B cell (primary cell): Measurements from ENCODE around the gene ACOT11. TPM values are rescaled to one million over a fixed set of nuclear protein-coding genes. Genes with fewer than 3 reads are reported as not detected.

Experiments
- ATAC-seq: fragments of 200-7000 bp; cut with Tn5 transposase; one replicate; pipeline ENCODE4 v1.10.0; 2021; ENCODE audit warnings: low read depth, mild to moderate bottlenecking, moderate number of reproducible peaks, moderate library complexity
- CTCF ChIA-PET: fragments of 350-600 bp; sonication (Branson Sonifier 250); formaldehyde crosslinking; loops from one replicate; lab custom pipeline; 2021; ENCODE audit warnings: antibody characterized with exemption, inconsistent platforms; lab: Charles Lee
- POLR2A ChIA-PET: fragments of 350-600 bp; sonication (Branson Sonifier 250); formaldehyde crosslinking; loops from one replicate; lab custom pipeline; 2021; ENCODE audit warnings: antibody characterized with exemption; lab: Charles Lee
- DNase-seq: peaks from one replicate; pipeline ENCODE4 v3.0.0; 2013
- H2AFZ ChIP-seq: 2 replicates; pipeline ENCODE4 v1.6.1; 2012; ENCODE audit warnings: mild to moderate bottlenecking, low read depth, low read length; ENCODE audit not compliant: insufficient read depth, poor library complexity, severe bottlenecking
- H3K27ac ChIP-seq, 2 donors: 1 replicate in 1 of 2; 2 replicates in 1 of 2; pipeline ENCODE4 v1.5.1; 2012 to 2013; ENCODE audit warnings: low read length in 2 of 2, mild to moderate bottlenecking in 2 of 2, moderate library complexity in 1 of 2
- H3K27me3 ChIP-seq, 4 experiments: fragments of 200-600 bp in 1 of 4; sonication (generic) in 1 of 4; replicated peaks in 1 of 4; 1 replicate in 2 of 4; 2 replicates in 2 of 4; pipeline versions ENCODE4 v1.6.1 to v1.7.0; 2013 to 2016; ENCODE audit warnings: low read length in 3 of 4, mild to moderate bottlenecking in 2 of 4, mixed read lengths in 1 of 4, moderate library complexity in 1 of 4; ENCODE audit not compliant: insufficient read depth in 4 of 4, control insufficient read depth in 3 of 4; ENCODE audit errors: control extremely low read depth in 1 of 4
- H3K36me3 ChIP-seq, 2 experiments: replicated peaks in 1 of 2; 1 replicate in 1 of 2; 2 replicates in 1 of 2; pipeline versions ENCODE4 v1.6.1 to v1.7.1; 2013; ENCODE audit warnings: low read length in 1 of 2; ENCODE audit not compliant: insufficient read depth in 2 of 2, control insufficient read depth in 1 of 2; ENCODE audit errors: control extremely low read depth in 1 of 2, extremely low read depth in 1 of 2
- H3K4me1 ChIP-seq, 2 donors: fragments of 200-600 bp in 1 of 2; sonication (generic) in 1 of 2; 1 replicate in 1 of 2; 2 replicates in 1 of 2; pipeline versions ENCODE4 v1.5.1 to v1.6.1; 2013 to 2017; ENCODE audit warnings: low read length in 2 of 2; ENCODE audit not compliant: control insufficient read depth in 2 of 2, insufficient read depth in 2 of 2
- H3K4me2 ChIP-seq: replicated peaks from 2 replicates; pipeline ENCODE3; 2012; ENCODE audit warnings: mild to moderate bottlenecking, low read depth, low read length; ENCODE audit not compliant: poor library complexity, severe bottlenecking
- H3K4me3 ChIP-seq, 5 experiments: fragments of 200-600 bp in 1 of 5; sonication (generic) in 1 of 5; 1 replicate in 3 of 5; 2 replicates in 2 of 5; pipeline versions ENCODE4 v1.5.1 to v1.7.0; 2011 to 2016; ENCODE audit warnings: low read length in 4 of 5, mild to moderate bottlenecking in 4 of 5, low read depth in 2 of 5, control low read depth in 1 of 5, moderate library complexity in 1 of 5; ENCODE audit not compliant: insufficient read depth in 1 of 5; ENCODE audit errors: control extremely low read depth in 1 of 5, extremely low read depth in 1 of 5
- H3K79me2 ChIP-seq: fragments of 200-600 bp; sonication (generic); one replicate; pipeline ENCODE4 v1.6.0; 2016; ENCODE audit warnings: low read length; ENCODE audit not compliant: control insufficient read depth, insufficient read depth
- H3K9ac ChIP-seq: fragments of 200-600 bp; sonication (generic); 2 replicates; pipeline ENCODE4 v1.6.1; 2017; ENCODE audit warnings: mild to moderate bottlenecking, low read length, moderate library complexity
- H3K9me3 ChIP-seq, 3 donors: one replicate each; pipeline versions ENCODE4 v1.6.1 to v1.7.1; 2013; ENCODE audit warnings: low read length in 2 of 3; ENCODE audit not compliant: control insufficient read depth in 2 of 3, insufficient read depth in 1 of 3; ENCODE audit errors: control extremely low read depth in 1 of 3
- H4K20me1 ChIP-seq: 2 replicates; pipeline ENCODE4 v1.6.0; 2012; ENCODE audit warnings: mild to moderate bottlenecking, low read length; ENCODE audit not compliant: insufficient read depth, control insufficient read depth, poor library complexity, severe bottlenecking
- H3K27ac Mint-ChIP-seq: one replicate; pipeline ENCODE4 v1.8.0; 2021; ENCODE audit warnings: mixed read lengths
- H3K27me3 Mint-ChIP-seq: one replicate; pipeline ENCODE4 v1.8.0; 2021; ENCODE audit warnings: mixed read lengths
- H3K4me1 Mint-ChIP-seq: one replicate; pipeline ENCODE4 v1.8.0; 2021; ENCODE audit warnings: mixed read lengths
- H3K4me3 Mint-ChIP-seq: one replicate; pipeline ENCODE4 v1.8.0; 2021; ENCODE audit warnings: mixed read lengths
- H3K9me3 Mint-ChIP-seq: one replicate; pipeline ENCODE4 v1.8.0; 2022; ENCODE audit warnings: mixed read lengths; ENCODE audit not compliant: insufficient read depth
- EZH2 ChIP-seq: IDR thresholded peaks from 2 replicates; pipeline ENCODE4 v1.6.1; 2012; ENCODE audit warnings: borderline replicate concordance, low read depth, mild to moderate bottlenecking, moderate library complexity, low read length; ENCODE audit not compliant: insufficient read depth, poor library complexity, severe bottlenecking
- WGBS: methylation state at CpG from one replicate; pipeline ENCODE4 v1.1.5; 2013; ENCODE audit warnings: missing lambda C conversion rate; ENCODE audit not compliant: insufficient coverage; 5-methylcytosine and 5-hydroxymethylcytosine counted together
- intact Hi-C: fragments of 100-400 bp; cut with micrococcal nuclease; formaldehyde crosslinking; loops from one replicate; pipeline ENCODE4 v1.10.0; 2022
- polyA plus RNA-seq: library from polyadenylated mRNA; depleted of rRNA; stranded (reverse); fragments of >200 nt; gene quantifications from 2 replicates; pipeline ENCODE4 v1.2.3, GENCODE V29; 2012
- total RNA-seq, 2 donors: library from RNA; stranded (reverse); fragments of 120-200 nt in 1 of 2; gene quantifications; 1 replicate in 1 of 2; 2 replicates in 1 of 2; pipeline versions ENCODE4 v1.2.3 to v1.2.4, GENCODE V29; 2013 to 2022
- TF ChIP-seq, protein P1 (sequence below): fragments of 200-600 bp; IDR thresholded peaks from one replicate; pipeline ENCODE4 v1.8.0; 2022; ENCODE audit warnings: antibody characterized with exemption, mild to moderate bottlenecking

ACOT11 gene
- total and polyA plus RNA-seq, 2 donors (not counting 1 experiment from before 2014, with no cell fraction given), result 0.03 to 0.07 TPM

GRCh38 chr1:54577612-54578011 lies 29.6 kb downstream of the ACOT11 start:
- peaks cover under 1% of the 10 kb centered on the region for H3K27me3 Mint-ChIP-seq
- CTCF ChIA-PET, result no interaction called here
- no peak overlapping the region for H3K27ac Mint-ChIP-seq
- intact Hi-C loops, result no loop called here
- H3K4me1 Mint-ChIP-seq, result no peaks in the 10 kb centered on the region
- Histone ChIP-seq H3K27ac (no peak overlapping the region), H2AFZ (no peak overlapping the region), H3K4me1 (no peaks in the 10 kb centered on the region), H3K27me3 (no peaks in the 10 kb centered on the region), H3K4me2 (no peak overlapping the region), H3K9me3 (no peaks in the 10 kb centered on the region), H3K79me2 (no peaks in the 10 kb centered on the region), H3K4me3 (no peak overlapping the region), H3K9ac (no peak overlapping the region), H3K36me3 (no peaks in the 10 kb centered on the region), H4K20me1 (no peaks in the 10 kb centered on the region)
- POLR2A ChIA-PET, result no interaction called here
- H3K9me3 Mint-ChIP-seq, result no peaks in the 10 kb centered on the region
- DNase-seq (no peak), ATAC-seq (no peak)
- 83% methylated on average over 5 of the region's 6 CpGs for WGBS
- no peak overlapping the region for H3K4me3 Mint-ChIP-seq
- TF ChIP-seq, protein P1, sequence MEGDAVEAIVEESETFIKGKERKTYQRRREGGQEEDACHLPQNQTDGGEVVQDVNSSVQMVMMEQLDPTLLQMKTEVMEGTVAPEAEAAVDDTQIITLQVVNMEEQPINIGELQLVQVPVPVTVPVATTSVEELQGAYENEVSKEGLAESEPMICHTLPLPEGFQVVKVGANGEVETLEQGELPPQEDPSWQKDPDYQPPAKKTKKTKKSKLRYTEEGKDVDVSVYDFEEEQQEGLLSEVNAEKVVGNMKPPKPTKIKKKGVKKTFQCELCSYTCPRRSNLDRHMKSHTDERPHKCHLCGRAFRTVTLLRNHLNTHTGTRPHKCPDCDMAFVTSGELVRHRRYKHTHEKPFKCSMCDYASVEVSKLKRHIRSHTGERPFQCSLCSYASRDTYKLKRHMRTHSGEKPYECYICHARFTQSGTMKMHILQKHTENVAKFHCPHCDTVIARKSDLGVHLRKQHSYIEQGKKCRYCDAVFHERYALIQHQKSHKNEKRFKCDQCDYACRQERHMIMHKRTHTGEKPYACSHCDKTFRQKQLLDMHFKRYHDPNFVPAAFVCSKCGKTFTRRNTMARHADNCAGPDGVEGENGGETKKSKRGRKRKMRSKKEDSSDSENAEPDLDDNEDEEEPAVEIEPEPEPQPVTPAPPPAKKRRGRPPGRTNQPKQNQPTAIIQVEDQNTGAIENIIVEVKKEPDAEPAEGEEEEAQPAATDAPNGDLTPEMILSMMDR, result no peak
- TF ChIP-seq EZH2, result no peak

GRCh38 chr1:54579337-54579781 lies 31.3 kb downstream of the ACOT11 start:
- ATAC-seq (no peak), DNase-seq (no peak)
- Mint-ChIP-seq H3K27me3 (no peaks in the 10 kb centered on the region), H3K4me1 (no peaks in the 10 kb centered on the region), H3K9me3 (no peaks in the 10 kb centered on the region), H3K27ac (no peak overlapping the region), H3K4me3 (no peak overlapping the region)
- CTCF ChIA-PET, result no interaction called here
- Histone ChIP-seq H3K79me2 (no peaks in the 10 kb centered on the region), H3K36me3 (no peaks in the 10 kb centered on the region), H4K20me1 (no peaks in the 10 kb centered on the region), H3K27ac (no peak overlapping the region), H3K4me2 (no peak overlapping the region), H3K9me3 (no peaks in the 10 kb centered on the region), H3K4me1 (no peaks in the 10 kb centered on the region), H3K27me3 (no peaks in the 10 kb centered on the region), H2AFZ (no peak overlapping the region), H3K4me3 (no peak overlapping the region), H3K9ac (no peak overlapping the region)
- WGBS, result 95% methylated on average over 4 of the region's 4 CpGs
- intact Hi-C loops, result no loop called here
- TF ChIP-seq EZH2, result no peak
- TF ChIP-seq, protein P1, result no peak
- POLR2A ChIA-PET, result no interaction called here
